ENCODE measurements around the gene SLC39A9.

- TF ChIP-seq CTCF (IDR thresholded peaks at IDR 0.05): no peak
- no peak for TF ChIP-seq POLR2A (IDR thresholded peaks at IDR 0.05)
These were observed 60.6 kb downstream of the SLC39A9 start for GRCh38 chr14:69459122-69459521.

Measured in esophagus squamous epithelium (tissue), 4 donors.